Lower leg skin (tissue), 3 donors: ENCODE results near the gene SRGAP1.

ENCODE experiments used
- CTCF ChIP-seq, 3 donors: fragments of 450-650 bp; IDR thresholded peaks; one replicate each; pipeline ENCODE4 v1.5.1; 2016; ENCODE audit warnings: antibody characterized with exemption in 3 of 3, mild to moderate bottlenecking in 3 of 3, moderate library complexity in 2 of 3
- POLR2A ChIP-seq, 2 donors: fragments of 450-650 bp; IDR thresholded peaks; one replicate each; pipeline ENCODE4 v1.6.1; 2016 to 2017; ENCODE audit warnings: antibody characterized with exemption in 2 of 2, mild to moderate bottlenecking in 1 of 2, moderate library complexity in 1 of 2

GRCh38 chr12:64016521-64016920, 172.0 kb downstream of the SRGAP1 start:
- TF ChIP-seq POLR2A (IDR thresholded peaks at IDR 0.05), result no peak
- TF ChIP-seq CTCF (IDR thresholded peaks at IDR 0.05), result no peak
